ENCODE data around the gene MORF4L2.
"Not testable (repeated sequence)": the region's sequence is repeated elsewhere in the genome, so short reads cannot be mapped to it uniquely, and the experiment has no call there.

The MORF4L2 gene

GRCh38 chrX:103678199-103678993, 8.1 kb downstream of the MORF4L2 start:
- DNase-seq (ENCODE audit: low spot score), result no peak

GRCh38 chrX:103674531-103675454, 11.7 kb downstream of the MORF4L2 start:
- no peak for DNase-seq (ENCODE audit: low spot score)

- no peak for DNase-seq (ENCODE audit: low spot score)
Observed at GRCh38 chrX:103669745-103670144, 16.8 kb downstream of the MORF4L2 start.

GRCh38 chrX:103666202-103667107, 20.0 kb downstream of the MORF4L2 start:
- DNase-seq (ENCODE audit: low spot score), result no peak

- DNase-seq (ENCODE audit: low spot score), result no peak
Observed at GRCh38 chrX:103663981-103664762, 22.3 kb downstream of the MORF4L2 start.

- DNase-seq (ENCODE audit: low spot score), result not testable (repeated sequence)
Observed at GRCh38 chrX:103659460-103659859, 27.0 kb downstream of the MORF4L2 start.

GRCh38 chrX:103658681-103659433, 27.6 kb downstream of the MORF4L2 start:
- no peak for DNase-seq (ENCODE audit: low spot score)

GRCh38 chrX:103657066-103657465, 29.4 kb downstream of the MORF4L2 start:
- not testable (repeated sequence) for DNase-seq (ENCODE audit: low spot score)

GRCh38 chrX:103656617-103657016, 29.9 kb downstream of the MORF4L2 start:
- no peak for DNase-seq (ENCODE audit: low spot score)

GRCh38 chrX:103655230-103656000, 31.1 kb downstream of the MORF4L2 start:
- DNase-seq (ENCODE audit: low spot score), result not testable (repeated sequence)

GRCh38 chrX:103651151-103651773, 35.2 kb downstream of the MORF4L2 start:
- no peak for DNase-seq (ENCODE audit: low spot score)

- DNase-seq (ENCODE audit: low spot score), result no peak
Observed at GRCh38 chrX:103647630-103648029, 38.9 kb downstream of the MORF4L2 start.

GRCh38 chrX:103644125-103644524, 42.4 kb downstream of the MORF4L2 start:
- DNase-seq (ENCODE audit: low spot score), result no peak

- no peak for DNase-seq (ENCODE audit: low spot score)
Observed at GRCh38 chrX:103640401-103641155, 45.9 kb downstream of the MORF4L2 start.

- DNase-seq (ENCODE audit: low spot score), result not testable (repeated sequence)
Observed at GRCh38 chrX:103638479-103639346, 47.8 kb downstream of the MORF4L2 start.

GRCh38 chrX:103637604-103638338, 48.7 kb downstream of the MORF4L2 start:
- no peak for DNase-seq (ENCODE audit: low spot score)

GRCh38 chrX:103635436-103635835, 51.1 kb downstream of the MORF4L2 start:
- DNase-seq (ENCODE audit: low spot score), result no peak
